GM19035 (cell line): ENCODE measurements around the gene PXYLP1.

ENCODE experiments used
- ATAC-seq: cut with Tn5 transposase; IDR thresholded peaks from one replicate; pipeline ENCODE4 v1.9.1; 2021; ENCODE audit not compliant: unreplicated experiment

The PXYLP1 gene

DNA sequence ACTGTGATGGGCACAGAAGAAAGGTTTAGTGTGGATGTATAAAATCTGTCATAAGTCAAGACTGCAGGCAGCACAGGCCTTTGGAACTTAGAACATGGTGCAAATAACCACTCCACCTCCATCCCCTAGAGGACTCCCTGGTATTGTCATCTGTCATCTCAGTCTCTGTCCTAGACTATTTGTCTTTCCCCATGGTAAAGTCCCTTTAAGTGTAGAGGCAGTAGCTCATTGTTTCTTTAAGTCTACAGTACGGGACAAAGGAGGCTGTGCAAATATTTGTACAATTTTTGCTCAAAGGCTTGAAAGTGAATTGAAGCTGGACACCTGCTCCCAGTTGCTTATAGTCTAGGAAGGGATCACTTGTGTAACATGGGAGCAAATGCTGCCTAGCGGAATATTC is 3.2 kb upstream of the PXYLP1 start:
- ATAC-seq: no peak

DNA sequence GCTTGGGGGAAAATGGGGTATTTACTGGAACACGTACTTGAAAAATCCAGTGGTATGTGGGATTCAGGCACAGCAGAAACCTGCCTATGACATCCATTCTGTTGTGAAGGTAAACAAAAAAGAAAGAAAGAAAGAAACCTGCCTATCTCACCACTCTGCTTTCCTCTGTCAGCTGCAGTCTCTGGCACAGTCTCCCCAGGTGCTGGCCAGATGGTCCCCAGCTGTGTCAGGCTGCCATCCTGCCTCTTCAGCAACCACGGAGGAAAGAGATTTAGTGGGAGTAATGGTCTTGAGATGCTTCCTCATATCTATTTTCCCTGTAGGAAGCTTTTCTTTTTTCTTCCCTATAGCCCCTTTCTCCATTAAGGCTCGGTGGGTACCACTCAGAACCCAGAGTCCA is 2.5 kb upstream of the PXYLP1 start:
- ATAC-seq: no peak

DNA sequence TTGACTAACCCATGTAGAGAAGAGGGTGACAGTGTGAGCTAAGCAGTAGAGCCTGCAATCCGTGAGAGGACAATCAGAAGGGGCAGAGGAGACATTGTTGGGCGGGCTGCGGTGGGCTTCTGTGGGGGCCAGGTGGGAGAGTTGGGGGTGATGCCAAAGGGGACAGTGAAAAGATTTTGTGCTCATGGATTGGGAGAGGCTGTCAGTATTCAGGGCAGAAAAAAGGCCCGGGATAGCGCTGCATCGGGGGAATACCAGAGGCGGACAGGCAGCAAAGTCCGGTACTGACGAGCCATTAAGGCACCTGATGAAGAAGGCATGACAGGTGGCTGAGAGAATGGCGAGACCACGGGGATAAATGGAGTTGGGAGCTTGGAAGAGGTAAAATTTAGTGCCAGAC is 1.3 kb upstream of the PXYLP1 start:
- ATAC-seq: no peak

DNA sequence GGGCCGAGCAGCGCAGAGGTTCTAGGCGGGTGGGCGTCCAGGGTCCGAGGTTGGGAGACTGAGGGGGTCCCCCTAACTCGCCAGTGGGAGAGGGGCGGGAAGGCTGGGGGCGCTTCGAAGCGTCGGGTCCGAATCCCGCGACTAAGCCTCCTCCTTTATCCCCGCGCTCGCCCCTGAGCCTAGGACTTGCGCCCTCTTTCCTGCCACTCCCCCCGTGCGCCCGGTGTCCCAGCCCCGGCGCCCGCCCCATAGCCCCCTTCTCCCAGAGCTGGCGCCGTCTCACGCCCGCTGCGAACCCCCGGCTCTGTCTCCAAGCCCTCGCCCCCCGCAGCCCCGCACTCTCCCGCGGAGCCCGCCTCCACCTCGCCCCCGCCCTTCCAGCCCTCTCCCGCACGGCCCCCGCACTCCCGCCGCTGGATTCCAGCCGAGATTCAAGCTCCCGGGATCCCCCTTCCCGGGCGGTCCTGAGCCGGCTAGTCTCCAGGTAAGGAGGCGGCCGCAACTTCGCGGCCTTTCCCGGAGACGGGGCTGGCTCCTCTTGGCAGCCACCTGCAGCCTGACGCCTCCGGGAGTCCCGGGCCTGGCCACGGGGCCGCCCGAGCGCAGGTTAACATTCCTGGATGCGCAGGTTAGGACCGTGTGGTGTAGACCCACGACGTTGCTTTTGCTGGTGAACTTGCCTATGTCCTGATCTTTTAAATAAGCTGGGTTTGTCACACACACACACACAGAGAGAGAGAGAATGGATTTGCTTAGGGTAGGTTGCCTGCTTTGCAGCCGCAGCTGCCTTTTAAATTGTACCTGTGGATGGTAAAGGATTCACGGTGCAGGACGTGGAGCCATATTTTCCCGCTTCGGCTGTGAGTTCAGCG is 563 bp downstream of the PXYLP1 start:
- peak; percentile 14 for ATAC-seq

DNA sequence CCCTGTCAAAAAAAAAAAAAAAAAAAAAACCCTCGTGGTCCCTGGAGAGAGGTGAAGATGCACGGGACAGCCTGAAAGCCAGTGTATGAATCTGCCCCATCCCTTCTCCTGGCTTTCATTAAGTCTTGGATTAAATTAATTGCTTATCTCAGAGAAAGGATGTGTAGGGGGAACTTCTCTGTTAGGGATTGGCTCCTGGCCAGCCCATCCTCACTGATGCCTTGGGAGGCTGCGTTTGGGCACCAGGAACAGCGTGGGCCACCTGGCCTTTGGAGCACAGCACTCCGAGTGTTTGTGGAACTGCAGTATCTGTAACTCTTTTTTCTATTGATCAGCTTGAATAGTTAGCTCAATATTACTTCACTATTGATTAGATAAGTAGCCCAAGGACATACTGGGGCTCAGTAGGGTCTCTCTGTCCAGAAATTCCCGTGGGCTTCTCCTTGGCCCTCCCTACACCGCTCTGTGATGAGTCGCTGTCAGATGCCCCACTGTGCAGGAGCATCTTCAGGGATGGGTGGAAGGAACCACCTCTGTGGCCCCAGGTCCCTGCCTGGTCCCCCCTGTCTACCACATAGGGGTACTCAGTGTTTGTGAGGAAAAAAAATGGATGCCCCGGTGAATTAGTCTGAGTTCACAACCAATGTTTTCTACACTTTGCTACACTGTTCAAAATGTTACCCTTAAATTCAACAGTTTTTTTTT is 2.0 kb downstream of the PXYLP1 start:
- no peak for ATAC-seq

DNA sequence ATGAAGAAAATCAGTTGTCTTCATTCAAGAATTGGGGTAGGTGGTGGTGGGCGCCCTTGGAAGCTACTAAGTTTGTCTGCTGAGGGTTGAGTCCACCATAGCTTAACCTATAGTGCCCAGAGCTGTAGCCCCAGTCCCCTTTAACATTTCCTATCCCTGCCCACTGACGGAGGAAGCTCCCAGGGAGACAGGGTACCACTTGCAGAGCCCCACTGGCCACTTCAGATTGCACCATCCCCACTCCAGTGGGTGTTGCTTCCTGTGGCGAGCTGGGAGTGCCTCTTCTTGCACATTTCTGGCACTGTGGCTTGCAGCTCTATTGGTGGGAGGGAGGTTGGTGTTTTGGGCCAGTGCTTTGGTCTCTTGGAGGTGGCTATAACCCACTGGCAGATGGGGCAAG is 2.7 kb downstream of the PXYLP1 start:
- no peak for ATAC-seq

DNA sequence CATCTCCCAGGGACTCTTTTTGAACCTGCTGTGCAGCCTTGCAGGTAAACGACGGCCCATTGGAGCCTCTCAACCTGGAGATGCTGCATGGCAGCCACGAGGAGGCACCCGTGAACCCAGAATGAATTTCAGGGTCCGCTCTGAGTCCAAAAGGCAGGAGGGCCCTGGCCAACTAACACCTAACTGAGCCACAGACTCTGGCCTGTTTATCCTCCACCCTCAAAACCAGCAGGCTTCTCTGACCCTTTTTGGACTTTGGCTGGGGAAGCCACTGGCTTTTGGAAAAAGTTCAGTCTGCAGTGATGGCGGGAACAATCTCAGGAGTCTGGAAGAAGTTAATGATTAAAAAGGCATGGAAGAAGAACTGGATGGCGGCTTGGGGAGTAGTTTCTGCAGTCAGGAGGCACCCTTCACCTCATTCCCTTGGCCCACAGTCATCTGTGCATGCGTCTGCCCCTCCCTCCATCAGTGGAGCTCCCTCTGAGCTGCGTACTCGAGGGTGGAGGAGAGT is 4.1 kb downstream of the PXYLP1 start:
- ATAC-seq: no peak

DNA sequence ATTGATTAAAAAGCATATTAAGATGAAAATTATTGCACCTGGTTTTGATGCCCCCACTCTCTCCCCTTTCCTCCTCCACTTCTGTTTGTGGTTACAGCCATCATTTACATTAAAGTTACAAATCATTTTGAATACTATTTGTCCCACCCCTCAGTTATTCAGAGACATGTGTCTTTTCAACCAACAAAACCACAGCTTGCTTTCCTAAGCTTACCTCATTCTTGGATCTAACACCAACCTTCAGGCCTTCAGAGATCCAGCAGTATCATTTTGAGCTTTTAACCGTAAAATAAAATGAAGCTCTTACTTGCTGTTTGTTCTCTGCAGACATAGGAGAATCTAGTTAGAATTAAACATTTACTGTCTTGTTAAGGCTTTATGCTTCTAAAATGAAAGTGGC is 4.7 kb downstream of the PXYLP1 start:
- ATAC-seq: no peak

DNA sequence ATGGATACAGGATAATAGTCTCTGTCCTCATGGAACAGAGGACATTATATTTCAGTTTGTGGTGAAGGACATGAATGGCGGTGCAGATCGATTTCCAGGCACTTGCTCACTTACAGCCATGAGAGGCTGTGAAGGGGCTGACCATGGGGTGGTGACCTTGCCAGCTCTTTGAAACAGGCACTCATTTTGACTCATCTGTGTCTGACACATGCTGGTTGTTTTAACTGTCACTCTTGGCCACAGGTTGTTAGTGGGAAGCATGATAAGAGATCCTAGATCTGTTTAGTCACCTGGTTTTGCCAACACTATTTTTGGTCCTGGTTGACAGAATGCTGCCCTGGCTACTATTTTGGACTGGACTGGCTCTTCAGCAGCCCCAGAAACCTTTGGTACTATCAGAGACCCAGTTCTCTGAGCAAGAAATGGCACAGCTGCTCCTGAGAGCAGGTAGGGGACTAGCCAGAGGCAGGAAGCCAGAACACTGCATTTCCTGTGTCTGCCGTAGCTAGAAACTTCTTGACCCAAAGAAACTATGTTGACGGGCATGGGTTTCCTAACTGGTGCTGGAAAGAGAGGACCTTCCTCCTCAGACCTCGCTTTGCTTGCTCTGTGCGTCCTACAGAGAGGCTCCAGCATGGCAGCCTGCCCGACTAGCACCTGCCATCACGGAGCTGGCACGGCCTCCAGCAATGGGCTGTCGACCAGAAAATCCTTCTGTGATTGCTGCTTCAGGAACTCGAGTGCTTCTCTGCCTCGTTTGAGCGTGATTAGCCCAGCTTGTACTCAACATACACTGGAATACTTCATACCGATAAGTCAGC is 6.3 kb downstream of the PXYLP1 start:
- ATAC-seq: no peak

DNA sequence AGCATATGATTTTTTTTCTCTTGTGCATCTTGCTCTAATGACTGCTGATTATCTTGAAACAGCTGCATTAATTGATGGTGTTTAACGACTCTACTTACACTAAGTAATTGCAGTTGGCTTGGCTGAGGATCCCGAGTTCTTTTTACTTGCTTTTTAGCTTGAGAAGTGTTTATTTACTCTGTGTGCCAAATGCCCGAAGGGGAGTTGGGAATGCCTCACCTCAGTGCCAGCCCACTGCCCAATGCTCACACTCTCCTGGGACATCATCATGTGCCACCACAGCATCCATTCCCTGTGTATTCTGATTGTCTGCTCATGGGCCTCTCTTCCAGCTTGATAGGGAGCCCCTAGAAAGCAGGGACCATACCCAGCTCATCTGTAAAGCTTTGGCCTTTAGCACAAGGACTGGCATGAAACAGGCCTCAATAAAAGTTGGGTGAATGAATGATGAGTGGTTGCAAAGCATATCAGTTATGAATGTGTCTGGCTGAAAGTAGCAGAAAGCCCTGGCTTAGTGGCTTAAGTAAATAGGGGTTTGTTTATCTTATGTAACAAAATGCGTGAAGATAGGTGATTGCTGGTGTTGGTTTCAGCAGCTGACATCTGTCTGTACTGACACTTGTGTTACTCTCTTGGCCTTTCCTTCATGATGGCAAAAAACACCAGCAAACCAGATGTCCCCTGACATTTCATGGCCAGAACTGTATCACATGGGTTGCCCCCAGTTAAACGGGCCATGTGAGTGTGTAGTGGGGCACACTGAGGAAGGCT is 8.1 kb downstream of the PXYLP1 start:
- ATAC-seq: no peak

DNA sequence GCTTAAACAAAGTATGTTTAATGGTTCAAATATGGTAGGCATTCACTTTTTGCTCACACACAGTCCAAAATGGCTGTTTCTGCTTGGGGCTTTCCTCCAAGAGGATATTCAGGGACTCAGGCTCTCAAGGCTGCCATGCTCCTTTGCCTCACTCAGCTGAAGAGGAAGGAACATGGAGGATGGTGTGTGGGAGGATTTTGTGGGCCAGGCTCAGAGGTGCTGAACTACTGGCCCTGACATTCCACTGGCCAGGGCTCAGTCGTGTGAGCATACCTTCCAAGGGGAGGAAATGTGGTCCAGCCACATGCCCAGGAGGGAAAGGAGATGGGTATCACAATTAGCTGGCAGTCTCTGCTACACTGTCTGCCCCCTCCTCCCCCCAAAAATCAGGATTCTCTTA is 8.7 kb downstream of the PXYLP1 start:
- no peak for ATAC-seq

DNA sequence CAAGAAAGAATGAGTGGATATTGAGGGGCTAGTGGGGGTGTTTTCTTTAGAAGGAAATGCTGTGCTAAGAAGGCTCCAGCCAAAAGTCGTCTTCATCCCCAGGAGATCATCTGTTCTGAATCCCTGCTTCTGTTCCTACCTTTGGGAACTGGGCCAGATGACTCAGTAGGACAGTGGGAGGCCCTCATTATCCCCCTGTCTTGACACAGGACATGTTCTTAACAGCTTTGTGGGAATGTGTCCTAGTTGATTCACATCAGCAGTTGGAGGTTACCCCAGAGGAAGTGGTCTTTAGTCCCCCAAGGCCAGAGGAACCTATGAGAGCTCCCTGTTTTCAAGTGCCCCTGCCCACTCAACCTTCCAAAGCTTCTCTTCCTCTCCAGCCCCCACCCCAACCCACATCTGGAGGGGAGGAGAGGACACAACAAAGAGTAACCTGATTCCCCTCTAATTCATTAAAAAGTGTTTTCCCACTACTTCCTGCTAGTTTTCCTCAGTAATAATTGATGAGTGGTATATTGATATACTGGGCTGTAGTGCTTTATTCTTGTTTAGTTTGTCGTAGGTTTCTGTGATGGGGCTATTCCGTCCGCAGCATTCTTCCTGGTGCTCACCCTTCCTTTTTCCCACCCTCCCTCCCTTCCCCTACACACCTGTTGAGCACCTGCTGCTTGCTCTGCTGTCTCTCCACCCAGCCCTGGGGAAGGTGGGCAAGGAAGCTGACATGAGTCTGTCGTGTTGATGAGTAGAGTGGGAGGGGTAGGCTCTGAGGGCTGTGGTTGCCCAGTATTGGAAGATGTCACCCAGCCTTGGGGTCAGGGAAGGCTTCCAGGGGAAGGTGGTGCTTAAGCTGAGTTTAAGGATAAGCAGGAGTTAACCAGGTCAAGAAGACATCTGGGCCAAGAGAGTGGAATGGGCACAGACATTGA is 9.3 kb downstream of the PXYLP1 start:
- no peak for ATAC-seq

DNA sequence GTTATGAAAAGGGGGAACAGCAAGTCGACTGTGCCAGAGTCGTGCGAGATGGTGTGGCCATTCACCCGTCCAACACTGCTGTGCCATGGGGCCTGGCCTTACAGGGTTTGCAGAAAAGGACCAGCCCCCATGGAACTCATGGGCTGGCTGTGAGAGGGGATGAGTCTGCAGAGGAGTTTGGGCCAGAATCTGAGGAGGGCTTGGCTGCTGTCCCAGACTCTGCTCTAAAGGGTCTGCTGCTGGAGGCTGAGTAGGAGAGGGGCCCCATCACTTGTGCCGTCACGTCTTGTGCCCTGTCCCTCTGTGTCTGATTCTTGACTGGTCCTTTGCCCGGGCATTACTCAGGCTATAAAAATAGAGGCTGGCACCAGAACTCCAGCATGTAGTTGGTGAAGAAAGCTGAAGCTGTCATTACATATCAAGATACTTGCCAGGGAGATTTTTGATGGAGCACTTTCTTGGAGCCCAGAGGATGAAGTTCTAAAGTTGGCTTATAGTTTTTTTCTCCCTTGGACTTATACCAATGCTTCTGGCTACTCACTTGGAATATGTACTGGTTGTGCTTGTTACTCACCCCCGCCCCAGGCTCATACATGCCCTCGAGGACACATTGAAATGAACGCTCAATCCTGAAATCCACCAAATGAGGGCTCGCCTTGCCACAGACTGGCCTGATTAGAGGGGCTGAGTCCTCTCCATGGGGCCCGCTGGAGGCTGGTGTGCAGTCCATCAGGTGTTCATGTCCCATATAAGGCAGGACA is 10.2 kb downstream of the PXYLP1 start:
- ATAC-seq: no peak

DNA sequence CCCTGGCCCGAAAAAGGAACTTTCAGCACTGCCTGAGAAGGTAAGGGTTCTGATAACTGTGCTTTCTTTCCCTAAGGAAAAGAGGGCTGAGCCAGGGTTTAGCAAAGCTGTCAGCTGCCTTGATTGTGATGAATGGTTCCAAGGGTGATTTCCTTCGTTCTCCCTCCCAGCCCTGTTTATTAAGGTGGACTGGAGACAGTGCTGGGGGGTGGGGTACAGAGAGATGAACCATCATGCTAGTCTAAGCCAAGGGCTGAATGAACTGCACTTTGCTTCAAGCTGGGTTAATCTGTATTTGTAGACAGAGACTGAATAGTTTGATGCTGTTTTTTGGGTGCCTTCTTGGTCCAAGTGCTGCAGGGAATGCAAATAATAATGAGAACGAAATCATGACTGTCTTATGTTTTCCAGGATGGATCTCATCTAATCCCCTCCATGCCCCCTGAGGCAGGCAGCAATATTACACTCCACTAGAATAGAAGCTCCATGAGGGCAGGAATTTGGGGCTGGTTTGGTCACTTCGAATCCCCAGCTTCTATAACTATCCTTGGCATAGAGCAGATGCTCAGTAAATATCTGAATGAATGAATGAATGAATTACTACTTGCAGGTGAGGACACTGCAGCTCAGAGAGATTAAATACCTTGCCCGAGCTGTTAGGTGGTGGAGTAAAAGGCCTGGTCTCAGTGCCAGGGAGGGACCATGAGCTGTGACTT is 10.9 kb downstream of the PXYLP1 start:
- no peak for ATAC-seq

DNA sequence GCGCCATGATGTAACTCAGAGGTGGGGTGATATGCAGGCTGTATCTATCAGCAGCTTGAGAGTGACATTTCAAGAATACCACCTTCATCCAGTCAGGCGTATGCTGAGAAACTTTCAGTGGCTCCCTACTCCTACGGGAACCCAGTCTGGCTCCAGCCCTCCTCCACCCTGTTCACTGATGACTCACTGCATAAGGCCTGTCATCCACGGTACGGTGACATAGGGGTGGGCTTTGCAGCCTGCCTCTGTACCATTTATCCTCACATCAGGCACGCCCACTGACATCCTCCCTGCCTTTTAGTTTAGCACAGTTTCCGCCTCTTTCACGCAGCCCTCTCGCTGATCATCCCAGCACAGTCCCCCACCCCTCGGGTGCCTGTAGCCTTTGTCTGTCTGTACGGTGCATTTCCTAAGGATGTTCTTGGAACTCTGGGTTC is 11.7 kb downstream of the PXYLP1 start:
- no peak for ATAC-seq

DNA sequence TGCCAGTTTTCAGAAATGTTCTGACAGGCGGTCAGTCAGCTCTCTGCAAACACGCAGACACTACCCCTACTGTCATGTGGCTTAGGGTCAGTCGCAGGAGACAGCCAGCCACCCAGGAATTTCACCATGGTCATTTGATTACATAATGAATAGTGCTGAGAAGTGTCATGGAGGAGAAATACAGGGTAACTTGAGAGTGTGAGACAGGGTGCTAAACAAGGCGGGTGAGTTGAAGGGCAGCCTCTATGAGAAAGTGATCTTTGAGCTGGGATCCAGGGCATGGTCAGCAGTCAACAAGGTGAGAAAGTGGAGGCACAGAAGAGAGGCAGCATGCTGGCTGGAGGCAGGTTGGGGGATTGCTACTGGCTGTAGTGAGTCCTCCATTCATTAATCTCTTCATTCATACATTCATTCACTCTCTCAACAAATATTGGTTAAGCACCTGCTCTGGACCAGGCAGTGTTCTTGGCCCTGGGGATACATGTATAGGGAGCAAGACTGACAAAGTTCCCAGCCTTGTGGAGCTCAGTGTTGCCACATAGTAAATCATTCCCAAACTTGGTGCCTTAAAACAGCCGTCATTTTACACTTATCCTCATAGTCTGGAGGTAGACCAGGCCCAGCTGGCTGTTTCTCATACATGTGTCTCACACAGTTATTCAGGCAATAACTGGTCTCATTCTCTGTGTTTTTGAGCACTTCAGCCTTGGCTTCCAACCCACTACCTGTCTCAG is 14.8 kb downstream of the PXYLP1 start:
- ATAC-seq: no peak

DNA sequence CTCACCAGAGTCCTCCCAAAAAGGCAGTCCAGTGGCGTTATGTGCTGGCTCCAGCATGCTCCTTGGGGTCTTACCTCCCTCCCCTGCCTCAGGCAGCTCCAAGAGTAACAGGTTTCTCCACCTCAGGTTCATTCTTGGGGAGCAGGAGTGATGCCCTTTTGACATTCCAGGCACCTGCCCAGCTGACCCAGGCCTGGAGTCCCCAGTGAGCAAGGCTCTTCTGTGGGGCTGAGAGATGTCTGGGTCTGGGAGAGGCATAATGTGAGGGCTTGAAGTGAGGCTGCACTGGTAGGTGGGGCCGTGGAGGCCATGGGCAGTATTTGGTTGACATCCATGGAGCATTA is 15.3 kb downstream of the PXYLP1 start:
- no peak for ATAC-seq

DNA sequence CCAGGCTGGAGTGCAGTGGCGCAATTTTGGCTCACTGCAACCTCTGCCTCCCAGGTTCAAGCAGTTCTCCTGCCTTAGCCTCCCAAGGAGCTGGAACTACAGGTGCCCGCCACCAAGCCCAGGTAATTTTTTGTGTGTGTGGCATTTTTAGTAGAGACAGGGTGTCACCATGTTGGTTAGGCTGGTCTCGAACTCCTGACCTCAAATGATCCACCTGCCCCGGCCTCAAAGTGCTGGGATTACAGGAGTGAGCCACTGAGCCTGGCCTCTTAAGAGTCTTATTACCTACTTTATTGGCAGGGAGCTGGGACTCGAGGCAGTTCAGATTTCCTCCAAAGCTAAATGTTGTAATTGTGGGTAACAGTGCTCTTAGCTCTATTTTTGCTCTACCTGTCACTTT is 16.4 kb downstream of the PXYLP1 start:
- no peak for ATAC-seq
